ENCODE data around the gene ZNF442.
"Not testable (repeated sequence)": the region's sequence is repeated elsewhere in the genome, so short reads cannot be mapped to it uniquely, and the experiment has no call there.

ZNF442 gene

DNA sequence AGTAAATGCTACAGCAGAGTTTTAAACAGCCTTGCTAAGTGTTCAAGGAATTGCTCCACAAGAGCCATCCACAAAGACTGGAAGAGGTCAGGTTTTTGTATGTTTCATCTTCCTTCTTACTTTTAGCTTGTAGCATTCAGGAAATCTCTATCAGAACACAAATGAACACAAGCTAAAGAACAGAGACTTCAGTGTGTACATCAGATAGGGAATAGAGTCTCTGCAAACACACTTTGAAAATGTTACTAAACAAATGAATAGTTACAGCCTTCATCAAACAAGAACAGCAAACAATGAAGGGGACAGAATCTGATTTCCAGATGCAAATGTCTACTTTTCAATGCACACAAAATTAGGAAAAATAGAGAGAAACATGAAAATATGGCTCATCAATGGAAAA is 39.8 kb downstream of the ZNF442 start:
- FAIRE-seq, result no peak

DNA sequence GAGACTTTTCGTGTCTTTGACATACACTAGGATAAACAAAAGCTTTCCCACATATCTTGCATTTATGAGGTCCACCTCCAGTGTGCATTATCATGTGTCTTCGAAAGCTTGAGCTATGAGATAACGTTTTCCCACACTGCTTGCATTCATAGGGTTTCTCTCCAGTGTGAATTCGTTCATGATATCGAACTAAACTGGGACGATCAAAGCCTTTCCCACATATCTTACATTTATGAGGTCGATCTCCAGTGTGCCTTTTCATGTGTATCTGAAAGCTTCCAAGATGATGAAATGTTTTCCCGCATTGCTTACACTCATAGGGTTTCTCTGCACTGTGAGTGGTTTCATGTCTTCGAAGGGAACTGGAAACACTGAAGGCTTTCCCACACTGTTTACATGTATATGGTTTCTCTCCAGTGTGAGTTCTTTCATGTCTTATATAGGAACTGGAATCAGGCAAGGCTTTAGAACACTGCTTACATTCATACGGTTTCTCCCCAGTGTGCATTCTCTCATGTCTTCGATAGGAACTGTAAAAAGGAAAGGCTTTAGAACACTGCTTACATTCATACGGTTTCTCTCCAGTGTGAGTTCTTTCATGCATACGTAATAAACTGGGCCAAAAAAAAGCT is 46.6 kb downstream of the ZNF442 start:
- FAIRE-seq, result no peak

DNA sequence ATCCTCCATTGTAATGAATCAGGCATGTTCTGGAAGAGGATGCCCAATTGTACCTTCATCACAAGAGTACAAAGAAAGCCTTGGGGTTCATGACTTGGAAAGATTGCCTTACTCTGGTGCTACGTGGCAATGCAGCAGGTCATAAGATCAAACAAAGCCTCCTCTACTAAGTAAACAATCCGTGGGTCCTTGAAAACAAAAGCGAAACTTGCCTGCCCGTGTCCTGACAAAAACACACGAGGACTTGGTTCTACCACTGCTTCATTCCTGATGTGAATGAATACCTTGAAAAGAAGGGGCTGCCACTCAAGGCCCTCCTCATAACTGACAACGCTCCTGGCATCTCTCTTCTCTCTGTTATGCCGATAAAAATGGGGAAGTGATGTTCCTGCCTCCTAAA is 50.9 kb downstream of the ZNF442 start:
- FAIRE-seq, result no peak

DNA sequence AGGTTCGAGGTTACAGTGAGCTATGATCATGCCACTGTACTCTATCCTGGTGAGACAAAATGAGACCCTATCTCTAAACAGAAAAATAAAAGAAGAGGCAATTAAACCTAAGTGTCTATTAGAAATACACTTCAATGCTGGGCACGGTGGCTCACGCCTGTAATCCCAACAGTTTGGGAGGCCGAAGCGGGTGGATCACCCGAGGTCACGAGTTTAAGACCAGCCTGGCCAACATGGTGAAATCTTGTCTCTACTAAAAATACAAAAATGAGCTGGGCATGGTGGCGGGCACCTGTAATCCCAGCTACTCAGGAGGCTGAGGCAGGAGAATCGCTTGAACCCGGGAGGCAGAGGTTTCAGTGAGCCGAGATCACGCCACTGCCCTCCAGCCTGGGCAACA is 56.6 kb downstream of the ZNF442 start:
- not testable (repeated sequence) for FAIRE-seq

Data from A204.1 (cell line).